ENCODE measurements around the gene COL27A1. TPM values are rescaled to one million over a fixed set of nuclear protein-coding genes. Genes with fewer than 3 reads are reported as not detected.

Gene COL27A1
- polyA plus RNA-seq, 2 of the 4 experiments (the other 2 are of a cell fraction), result 6.9 to 20.6 TPM

DNA sequence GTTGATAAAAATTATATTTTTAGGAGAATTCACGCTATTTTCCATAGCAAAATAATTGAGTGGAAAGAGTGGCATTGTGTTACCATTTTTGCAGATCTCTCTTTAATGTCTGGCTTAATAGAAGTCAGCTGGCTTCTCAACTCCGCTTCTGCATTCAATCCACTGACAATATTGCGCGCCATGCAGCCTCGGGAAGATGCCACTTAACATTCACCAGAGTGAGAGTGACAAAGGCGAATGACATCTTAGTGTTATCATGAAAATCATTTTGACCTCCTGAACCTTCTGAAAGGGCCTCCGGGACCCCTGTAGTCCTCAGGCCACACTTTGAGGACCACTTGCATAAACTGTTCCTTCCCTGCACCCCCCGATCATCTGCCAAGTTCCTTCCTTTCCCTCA is 87.5 kb downstream of the COL27A1 start (continued):
- TF ChIP-seq, protein P1, sequence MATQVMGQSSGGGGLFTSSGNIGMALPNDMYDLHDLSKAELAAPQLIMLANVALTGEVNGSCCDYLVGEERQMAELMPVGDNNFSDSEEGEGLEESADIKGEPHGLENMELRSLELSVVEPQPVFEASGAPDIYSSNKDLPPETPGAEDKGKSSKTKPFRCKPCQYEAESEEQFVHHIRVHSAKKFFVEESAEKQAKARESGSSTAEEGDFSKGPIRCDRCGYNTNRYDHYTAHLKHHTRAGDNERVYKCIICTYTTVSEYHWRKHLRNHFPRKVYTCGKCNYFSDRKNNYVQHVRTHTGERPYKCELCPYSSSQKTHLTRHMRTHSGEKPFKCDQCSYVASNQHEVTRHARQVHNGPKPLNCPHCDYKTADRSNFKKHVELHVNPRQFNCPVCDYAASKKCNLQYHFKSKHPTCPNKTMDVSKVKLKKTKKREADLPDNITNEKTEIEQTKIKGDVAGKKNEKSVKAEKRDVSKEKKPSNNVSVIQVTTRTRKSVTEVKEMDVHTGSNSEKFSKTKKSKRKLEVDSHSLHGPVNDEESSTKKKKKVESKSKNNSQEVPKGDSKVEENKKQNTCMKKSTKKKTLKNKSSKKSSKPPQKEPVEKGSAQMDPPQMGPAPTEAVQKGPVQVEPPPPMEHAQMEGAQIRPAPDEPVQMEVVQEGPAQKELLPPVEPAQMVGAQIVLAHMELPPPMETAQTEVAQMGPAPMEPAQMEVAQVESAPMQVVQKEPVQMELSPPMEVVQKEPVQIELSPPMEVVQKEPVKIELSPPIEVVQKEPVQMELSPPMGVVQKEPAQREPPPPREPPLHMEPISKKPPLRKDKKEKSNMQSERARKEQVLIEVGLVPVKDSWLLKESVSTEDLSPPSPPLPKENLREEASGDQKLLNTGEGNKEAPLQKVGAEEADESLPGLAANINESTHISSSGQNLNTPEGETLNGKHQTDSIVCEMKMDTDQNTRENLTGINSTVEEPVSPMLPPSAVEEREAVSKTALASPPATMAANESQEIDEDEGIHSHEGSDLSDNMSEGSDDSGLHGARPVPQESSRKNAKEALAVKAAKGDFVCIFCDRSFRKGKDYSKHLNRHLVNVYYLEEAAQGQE (IDR thresholded peaks at IDR 0.05), result no peak

DNA sequence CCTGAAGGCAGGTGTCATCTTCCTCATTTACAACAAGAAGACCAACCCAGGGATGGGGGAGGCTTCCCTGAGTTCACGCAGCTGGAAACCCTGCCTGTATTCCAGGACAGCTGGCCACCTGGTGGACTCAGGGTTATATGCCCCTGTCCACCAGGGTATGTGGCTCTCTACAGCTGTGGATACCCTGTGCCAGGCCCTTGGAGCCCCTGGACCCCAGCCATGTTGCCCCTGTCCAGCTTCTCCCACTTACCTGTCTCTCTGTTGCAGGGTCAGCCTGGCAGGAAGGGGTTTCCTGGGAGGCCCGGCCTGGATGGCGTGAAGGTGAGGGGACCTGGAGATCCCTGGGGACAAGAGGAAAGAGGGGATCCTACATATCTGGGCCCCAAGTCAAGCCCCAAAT is 87.9 kb downstream of the COL27A1 start:
- no peak overlapping the region for H3K4me3 ChIP-seq
- H3K4me2 ChIP-seq, result no peak overlapping the region
- H3K9me3 ChIP-seq, result no peaks in the 10 kb centered on the region
- no peaks in the 10 kb centered on the region for H3K4me1 ChIP-seq
- ChIA-PET POLR2A (no interaction called here), CTCF (interaction anchor here (1.2 to 1.9 kb wide), 3 partner anchors 38 to 160 kb away, joined by 3 to 7 read pairs (median 6); no protein-coding TSS in a partner anchor)
- ATAC-seq (peak in 1 of 2 experiments; percentile 37; a peak in 2 of 6 replicates), FAIRE-seq (no peak), DNase-seq (ENCODE audit: low read depth in 1 of 2, low spot score in 1 of 2) (no peak)
- WGBS (ENCODE audit: missing lambda C conversion rate), result 97% methylated on average over 3 of the region's 3 CpGs
- TF ChIP-seq HEYL (CRISPR knock-in tag; IDR thresholded peaks at IDR 0.05) (no peak), POLR2A (IDR thresholded peaks at IDR 0.05; ENCODE audit: low read length) (no peak), JUNB (IDR thresholded peaks at IDR 0.05) (no peak), RNF2 (IDR thresholded peaks at IDR 0.05; ENCODE audit: borderline replicate concordance, low read depth) (no peak), KDM1A (IDR thresholded peaks at IDR 0.05; ENCODE audit: low read depth) (no peak), HOXB13 (CRISPR knock-in tag; IDR thresholded peaks at IDR 0.05; ENCODE audit: low read depth) (no peak), MYC (IDR thresholded peaks at IDR 0.05; ENCODE audit: borderline replicate concordance, low read length) (no peak), TFCP2L1 (CRISPR knock-in tag; IDR thresholded peaks at IDR 0.05) (no peak), NPAS2 (CRISPR knock-in tag; IDR thresholded peaks at IDR 0.05; ENCODE audit: borderline replicate concordance) (no peak), GATA3 (IDR thresholded peaks at IDR 0.05; ENCODE audit: borderline replicate concordance) (no peak), ZNF302 (CRISPR knock-in tag; IDR thresholded peaks at IDR 0.05) (no peak)
- TF ChIP-seq, protein P2, sequence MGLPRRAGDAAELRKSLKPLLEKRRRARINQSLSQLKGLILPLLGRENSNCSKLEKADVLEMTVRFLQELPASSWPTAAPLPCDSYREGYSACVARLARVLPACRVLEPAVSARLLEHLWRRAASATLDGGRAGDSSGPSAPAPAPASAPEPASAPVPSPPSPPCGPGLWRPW (IDR thresholded peaks at IDR 0.05), result no peak
- H3K27ac ChIP-seq, result no peak overlapping the region

DNA sequence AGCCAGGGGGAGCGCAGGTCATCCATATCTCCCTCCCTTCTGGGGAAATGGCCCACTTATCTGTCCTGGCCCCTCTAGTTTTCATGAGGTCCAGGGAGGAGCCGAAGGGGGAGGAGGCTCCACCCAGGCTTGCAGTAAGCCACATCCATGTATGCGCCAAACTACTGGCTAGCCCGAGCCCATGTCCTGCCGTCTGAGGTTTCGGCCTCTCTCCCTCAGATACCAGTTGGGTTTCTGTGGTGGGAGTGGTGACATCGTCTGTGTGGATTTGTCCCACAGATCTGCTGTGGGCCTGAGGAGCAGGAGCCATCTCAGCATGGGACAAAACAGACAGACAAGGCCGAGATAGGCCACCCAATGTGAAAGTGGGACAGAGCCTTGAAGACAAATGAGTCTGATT is 89.2 kb downstream of the COL27A1 start:
- CTCF ChIA-PET, result interaction anchor here (2.6 kb wide), 1 partner anchor 136 kb away, joined by 14 read pairs; no protein-coding TSS in a partner anchor
- TF ChIP-seq ZFP36 (IDR thresholded peaks at IDR 0.05; ENCODE audit: borderline replicate concordance, partially characterized antibody), result no peak
- no peak for TF ChIP-seq MAFK (IDR thresholded peaks at IDR 0.05; ENCODE audit: partially characterized antibody)
- TF ChIP-seq PHF8 (IDR thresholded peaks at IDR 0.05; ENCODE audit: borderline replicate concordance, low read depth), result no peak
- no peak for TF ChIP-seq FOSL2 (IDR thresholded peaks at IDR 0.05)
- TF ChIP-seq FOSL2 (CRISPR knock-in tag; IDR thresholded peaks at IDR 0.05), result no peak
- no peak for TF ChIP-seq HOXA7 (CRISPR knock-in tag; IDR thresholded peaks at IDR 0.05)
- TF ChIP-seq KDM1A (IDR thresholded peaks at IDR 0.05; ENCODE audit: low read depth), result no peak
- no peak for TF ChIP-seq POLR2A (IDR thresholded peaks at IDR 0.05; ENCODE audit: low read length)
- no peak for TF ChIP-seq NPAS2 (CRISPR knock-in tag; IDR thresholded peaks at IDR 0.05; ENCODE audit: borderline replicate concordance)
- no peak for TF ChIP-seq ESRRA (IDR thresholded peaks at IDR 0.05; ENCODE audit: borderline replicate concordance, low read length)
- no peak for TF ChIP-seq HOXB13 (CRISPR knock-in tag; IDR thresholded peaks at IDR 0.05; ENCODE audit: low read depth)
- TF ChIP-seq, protein P3, sequence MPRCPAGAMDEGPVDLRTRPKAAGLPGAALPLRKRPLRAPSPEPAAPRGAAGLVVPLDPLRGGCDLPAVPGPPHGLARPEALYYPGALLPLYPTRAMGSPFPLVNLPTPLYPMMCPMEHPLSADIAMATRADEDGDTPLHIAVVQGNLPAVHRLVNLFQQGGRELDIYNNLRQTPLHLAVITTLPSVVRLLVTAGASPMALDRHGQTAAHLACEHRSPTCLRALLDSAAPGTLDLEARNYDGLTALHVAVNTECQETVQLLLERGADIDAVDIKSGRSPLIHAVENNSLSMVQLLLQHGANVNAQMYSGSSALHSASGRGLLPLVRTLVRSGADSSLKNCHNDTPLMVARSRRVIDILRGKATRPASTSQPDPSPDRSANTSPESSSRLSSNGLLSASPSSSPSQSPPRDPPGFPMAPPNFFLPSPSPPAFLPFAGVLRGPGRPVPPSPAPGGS (IDR thresholded peaks at IDR 0.05), result no peak
- no peak for TF ChIP-seq MYC (IDR thresholded peaks at IDR 0.05; ENCODE audit: borderline replicate concordance, low read length)
- no peak for TF ChIP-seq CHD2 (IDR thresholded peaks at IDR 0.05; ENCODE audit: low read length, partially characterized antibody)
- no peak for TF ChIP-seq BHLHE40 (IDR thresholded peaks at IDR 0.05; ENCODE audit: low read depth, low read length)
- TF ChIP-seq EHF (CRISPR knock-in tag; IDR thresholded peaks at IDR 0.05), result no peak
- TF ChIP-seq SMC3 (IDR thresholded peaks at IDR 0.05), result no peak
- no peak for TF ChIP-seq FOXS1 (CRISPR knock-in tag; IDR thresholded peaks at IDR 0.05)
- no peak for TF ChIP-seq CBX8 (IDR thresholded peaks at IDR 0.05)
- TF ChIP-seq, protein P4, sequence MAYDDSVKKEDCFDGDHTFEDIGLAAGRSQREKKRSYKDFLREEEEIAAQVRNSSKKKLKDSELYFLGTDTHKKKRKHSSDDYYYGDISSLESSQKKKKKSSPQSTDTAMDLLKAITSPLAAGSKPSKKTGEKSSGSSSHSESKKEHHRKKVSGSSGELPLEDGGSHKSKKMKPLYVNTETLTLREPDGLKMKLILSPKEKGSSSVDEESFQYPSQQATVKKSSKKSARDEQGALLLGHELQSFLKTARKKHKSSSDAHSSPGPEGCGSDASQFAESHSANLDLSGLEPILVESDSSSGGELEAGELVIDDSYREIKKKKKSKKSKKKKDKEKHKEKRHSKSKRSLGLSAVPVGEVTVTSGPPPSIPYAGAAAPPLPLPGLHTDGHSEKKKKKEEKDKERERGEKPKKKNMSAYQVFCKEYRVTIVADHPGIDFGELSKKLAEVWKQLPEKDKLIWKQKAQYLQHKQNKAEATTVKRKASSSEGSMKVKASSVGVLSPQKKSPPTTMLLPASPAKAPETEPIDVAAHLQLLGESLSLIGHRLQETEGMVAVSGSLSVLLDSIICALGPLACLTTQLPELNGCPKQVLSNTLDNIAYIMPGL (CRISPR knock-in tag; IDR thresholded peaks at IDR 0.05; ENCODE audit: borderline replicate concordance), result no peak
- 95% methylated on average over 8 of the region's 8 CpGs for WGBS (ENCODE audit: missing lambda C conversion rate)
- H3K27ac ChIP-seq, result no peak overlapping the region
- no peaks in the 10 kb centered on the region for H3K9me3 ChIP-seq
- no peak for DNase-seq (ENCODE audit: low read depth in 1 of 2, low spot score in 1 of 2)
- ATAC-seq, result no peak
- H3K4me2 ChIP-seq, result no peak overlapping the region
- FAIRE-seq, result no peak
- POLR2A ChIA-PET, result no interaction called here
- H3K4me1 ChIP-seq, result no peaks in the 10 kb centered on the region
- no peak overlapping the region for H3K4me3 ChIP-seq

Data from A549 (cell line).